Lung (tissue), 12 donors: ENCODE measurements around the gene TEP1. TPM values are rescaled to one million over a fixed set of nuclear protein-coding genes. Genes with fewer than 3 reads are reported as not detected.

ENCODE experiments used
- ATAC-seq: fragments of 200-7000 bp; cut with Tn5 transposase; one replicate; pipeline ENCODE4 v1.9.1; 2020; ENCODE audit warnings: moderate number of reproducible peaks; ENCODE audit not compliant: insufficient read depth, low FRiP score
- DNase-seq, 3 donors: peaks; one replicate each; pipeline ENCODE4 v3.0.0-alpha.2; 2013 to 2017
- H3K27ac ChIP-seq, 2 donors: one replicate each; pipeline ENCODE4 v1.5.1; 2013; ENCODE audit warnings: mild to moderate bottlenecking in 2 of 2, moderate library complexity in 2 of 2, control low read depth in 1 of 2, inconsistent platforms in 1 of 2, low read depth in 1 of 2, low read length in 1 of 2
- H3K27me3 ChIP-seq, 3 donors: one replicate each; pipeline ENCODE4 v1.5.1; 2013; ENCODE audit warnings: low read length in 2 of 3; ENCODE audit not compliant: control insufficient read depth in 3 of 3, insufficient read depth in 3 of 3
- H3K36me3 ChIP-seq, 4 donors: one replicate each; pipeline ENCODE4 v1.5.1; 2013; ENCODE audit warnings: low read length in 4 of 4, mild to moderate bottlenecking in 1 of 4, moderate library complexity in 1 of 4; ENCODE audit not compliant: control insufficient read depth in 4 of 4, insufficient read depth in 4 of 4
- H3K4me1 ChIP-seq, 5 donors: one replicate each; pipeline ENCODE4 v1.5.1; 2013; ENCODE audit warnings: low read length in 5 of 5, mild to moderate bottlenecking in 2 of 5, moderate library complexity in 1 of 5; ENCODE audit not compliant: control insufficient read depth in 5 of 5, insufficient read depth in 5 of 5
- H3K4me3 ChIP-seq: one replicate; pipeline ENCODE4 v1.5.1; 2013; ENCODE audit warnings: mild to moderate bottlenecking, control low read depth, moderate library complexity
- H3K9ac ChIP-seq, 2 donors: one replicate each; pipeline ENCODE4 v1.5.1; 2013; ENCODE audit warnings: low read length in 2 of 2, control low read depth in 1 of 2; ENCODE audit not compliant: insufficient read depth in 1 of 2
- H3K9me3 ChIP-seq, 4 donors: one replicate each; pipeline ENCODE4 v1.5.1; 2013; ENCODE audit warnings: low read length in 3 of 4, mild to moderate bottlenecking in 1 of 4, moderate library complexity in 1 of 4; ENCODE audit not compliant: control insufficient read depth in 4 of 4, insufficient read depth in 3 of 4
- WGBS, 2 donors: extraction: QIAGEN DNeasy Blood & Tissue Kit; methylation state at CpG; one replicate each; pipeline ENCODE4 v1.1.7; 2013; 5-methylcytosine and 5-hydroxymethylcytosine counted together
- polyA plus RNA-seq, 2 donors: library from polyadenylated mRNA; stranded (reverse); fragments of 200-250 nt; gene quantifications; one replicate each; pipeline ENCODE4 v1.2.1, GENCODE V29; 2013
- total RNA-seq, 2 donors: library from RNA; depleted of rRNA in 1 of 2; stranded (reverse); fragments of >200 nt in 1 of 2; gene quantifications; one replicate each; pipeline ENCODE4 v1.2.1, GENCODE V29; 2014 to 2021
- TF ChIP-seq, protein P1 (sequence below): IDR thresholded peaks from 2 replicates; pipeline ENCODE4 v1.5.1; 2012; ENCODE audit warnings: mild to moderate bottlenecking; ENCODE audit errors: control extremely low read depth, extremely low read depth
- donor health status: control.
- donor health status: control.
- donor health status: Bipolar disorder and iron deficiency.
- donor health status: healthy.
- donor health status: DM: yes; HTN: yes; CAD: no.

The TEP1 gene
- total and polyA plus RNA-seq, 4 donors, result 15.7 to 44.7 (median 22.5) TPM

DNA sequence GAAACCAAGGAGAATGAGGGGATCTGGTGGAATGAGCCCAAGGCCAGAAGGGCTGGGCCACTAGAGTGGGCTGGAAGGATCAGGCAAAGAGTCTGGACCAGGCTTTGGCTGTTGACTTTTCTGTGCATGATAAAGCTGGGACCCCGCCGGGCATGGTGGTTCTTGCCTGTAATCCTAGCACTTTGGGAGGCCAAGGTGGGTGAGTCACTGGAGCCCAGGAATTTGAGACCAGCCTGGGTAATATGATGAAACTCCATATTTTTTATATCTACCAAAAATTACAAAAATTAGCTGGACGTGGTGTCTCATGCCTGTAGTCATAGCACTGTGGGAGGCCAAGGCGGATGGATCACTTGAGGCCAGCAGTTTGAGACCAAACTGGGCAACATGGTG is 23.1 kb upstream of the TEP1 start:
- Histone ChIP-seq H3K9ac (no peak overlapping the region), H3K4me1 (peaks cover 0 to 9% (median 0%) of the 10 kb centered on the region in 5 donors), H3K27me3 (peaks cover 0 to 23% (median 0%) of the 10 kb centered on the region in 3 donors), H3K36me3 (no peaks in the 10 kb centered on the region), H3K4me3 (no peak overlapping the region), H3K27ac (no peak overlapping the region), H3K9me3 (no peaks in the 10 kb centered on the region)
- TF ChIP-seq, protein P1, sequence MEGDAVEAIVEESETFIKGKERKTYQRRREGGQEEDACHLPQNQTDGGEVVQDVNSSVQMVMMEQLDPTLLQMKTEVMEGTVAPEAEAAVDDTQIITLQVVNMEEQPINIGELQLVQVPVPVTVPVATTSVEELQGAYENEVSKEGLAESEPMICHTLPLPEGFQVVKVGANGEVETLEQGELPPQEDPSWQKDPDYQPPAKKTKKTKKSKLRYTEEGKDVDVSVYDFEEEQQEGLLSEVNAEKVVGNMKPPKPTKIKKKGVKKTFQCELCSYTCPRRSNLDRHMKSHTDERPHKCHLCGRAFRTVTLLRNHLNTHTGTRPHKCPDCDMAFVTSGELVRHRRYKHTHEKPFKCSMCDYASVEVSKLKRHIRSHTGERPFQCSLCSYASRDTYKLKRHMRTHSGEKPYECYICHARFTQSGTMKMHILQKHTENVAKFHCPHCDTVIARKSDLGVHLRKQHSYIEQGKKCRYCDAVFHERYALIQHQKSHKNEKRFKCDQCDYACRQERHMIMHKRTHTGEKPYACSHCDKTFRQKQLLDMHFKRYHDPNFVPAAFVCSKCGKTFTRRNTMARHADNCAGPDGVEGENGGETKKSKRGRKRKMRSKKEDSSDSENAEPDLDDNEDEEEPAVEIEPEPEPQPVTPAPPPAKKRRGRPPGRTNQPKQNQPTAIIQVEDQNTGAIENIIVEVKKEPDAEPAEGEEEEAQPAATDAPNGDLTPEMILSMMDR, result no peak
- no peak for ATAC-seq
- WGBS, 2 donors, result 93 to 99% methylated on average over 4 of the region's 4 CpGs
- no peak for DNase-seq

DNA sequence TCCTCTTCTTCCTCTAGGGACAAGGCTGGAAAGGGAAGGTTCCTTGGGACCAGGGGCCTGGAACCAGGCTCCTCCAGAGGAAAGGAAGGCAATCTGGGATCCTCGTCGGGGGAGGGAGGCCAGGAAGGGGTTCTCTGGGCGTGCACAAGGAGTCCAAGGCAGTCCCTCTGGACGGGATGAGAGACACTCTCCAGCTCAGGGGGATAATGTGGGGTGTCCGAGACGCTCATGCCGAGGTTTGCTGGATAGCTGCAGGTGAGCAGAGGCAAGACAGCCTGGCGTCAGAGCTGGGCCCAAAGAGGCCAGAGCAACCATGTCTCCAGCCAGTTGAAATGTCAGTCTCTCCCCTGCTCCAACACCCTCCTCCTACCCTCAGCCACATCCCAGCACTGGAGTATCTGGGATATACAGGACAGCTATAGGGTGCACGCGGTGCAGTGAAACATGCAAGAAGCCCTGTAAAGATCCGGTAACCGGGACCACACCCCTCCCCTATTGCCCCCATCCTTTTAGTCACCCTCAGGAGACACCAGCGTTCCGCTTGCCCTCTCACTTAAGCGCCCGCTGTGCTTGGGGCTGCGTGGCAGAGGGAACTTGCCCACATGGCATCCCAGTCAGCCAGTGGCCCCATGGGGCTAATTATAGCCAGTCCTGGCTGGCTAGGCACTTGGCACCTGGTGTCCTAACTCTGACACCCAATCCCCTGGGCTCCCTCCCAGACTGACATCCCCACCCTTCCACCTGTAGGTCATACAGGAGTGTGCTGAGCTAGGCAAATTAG is 22.5 kb upstream of the TEP1 start, which contains the start of gene KLHL33:
KLHL33 (minus strand) TSS at position 585 of the 781 bp plus-strand sequence; CDS start at position 230, 355 bp downstream.
- Histone ChIP-seq H3K36me3 (no peaks in the 10 kb centered on the region), H3K4me3 (no peak within 1 kb of the TSS), H3K9ac (peak within 1 kb of the TSS in 1 of 2 donors; percentile 12), H3K4me1 (peaks cover 0 to 9% (median 0%) of the 10 kb centered on the region in 5 donors), H3K27me3 (peaks cover 0 to 23% (median 0%) of the 10 kb centered on the region in 3 donors), H3K9me3 (no peaks in the 10 kb centered on the region), H3K27ac (peak within 1 kb of the TSS in 1 of 2 donors; percentile 37)
- TF ChIP-seq, protein P1, result no peak
- DNase-seq, result no peak
- 82 to 89% methylated on average over 15 to 17 of the region's 17 CpGs for WGBS, 2 donors
- ATAC-seq, result no peak

DNA sequence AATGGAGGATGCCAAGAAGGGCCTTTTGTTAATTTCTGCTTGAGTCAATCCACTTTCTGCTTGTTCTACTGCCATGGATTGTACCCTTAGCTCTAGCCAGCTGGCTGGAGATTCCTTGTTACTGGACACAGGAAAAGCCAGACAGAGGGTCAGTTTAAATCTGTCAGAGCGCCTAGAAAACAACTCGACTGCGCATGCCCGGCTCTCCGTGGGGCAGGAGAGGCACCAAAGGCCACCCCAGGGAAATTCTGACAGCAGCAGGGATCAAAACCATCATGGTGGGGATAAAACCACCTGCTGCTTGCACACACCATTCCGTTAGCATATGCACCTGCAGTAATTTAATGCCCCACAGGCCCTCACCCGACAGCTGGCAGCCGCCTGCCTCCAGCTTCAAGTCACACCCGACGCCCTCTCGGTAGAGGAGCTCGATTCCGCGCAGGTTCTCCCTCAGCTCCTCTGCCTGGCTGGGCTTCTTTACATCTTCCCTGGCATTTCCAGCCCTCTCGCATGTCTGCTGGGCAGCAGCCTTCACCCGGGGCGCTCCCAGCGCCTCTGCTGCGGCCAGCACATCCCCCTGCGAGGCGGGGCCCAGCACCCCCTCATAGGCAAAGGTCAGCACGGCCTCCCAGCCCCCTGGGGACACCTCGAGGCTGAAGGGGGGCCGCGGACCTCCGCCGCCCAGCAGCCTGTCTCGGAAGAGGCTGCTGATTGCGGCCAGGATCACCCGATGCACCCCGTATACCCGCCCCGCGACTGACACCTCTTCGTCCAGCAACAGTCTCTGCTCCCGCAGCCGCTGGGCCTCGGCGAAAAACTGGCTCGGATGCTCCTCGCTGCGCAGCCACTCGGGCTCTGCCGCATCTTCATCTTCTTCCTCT is 21.6 kb upstream of the TEP1 start:
- Histone ChIP-seq H3K9me3 (no peaks in the 10 kb centered on the region), H3K27me3 (peaks cover 0 to 23% (median 0%) of the 10 kb centered on the region in 3 donors), H3K4me1 (peaks cover 0 to 9% (median 0%) of the 10 kb centered on the region in 5 donors), H3K9ac (peak overlapping the region in 1 of 2 donors; percentile 12), H3K4me3 (no peak overlapping the region), H3K36me3 (no peaks in the 10 kb centered on the region), H3K27ac (peak overlapping the region in 1 of 2 donors; percentile 37)
- WGBS, 2 donors, result 45 to 67% methylated on average over 44 of the region's 44 CpGs
- DNase-seq, result peak; percentile 31 to 65 (median 37)
- TF ChIP-seq, protein P1, result no peak
- no peak for ATAC-seq
